ENCODE data around the gene EXOC4. TPM values are rescaled to one million over a fixed set of nuclear protein-coding genes. Genes with fewer than 3 reads are reported as not detected.

EXOC4 gene
- total RNA-seq, 1 experiment from 2014 or later, result 66.2 TPM

DNA sequence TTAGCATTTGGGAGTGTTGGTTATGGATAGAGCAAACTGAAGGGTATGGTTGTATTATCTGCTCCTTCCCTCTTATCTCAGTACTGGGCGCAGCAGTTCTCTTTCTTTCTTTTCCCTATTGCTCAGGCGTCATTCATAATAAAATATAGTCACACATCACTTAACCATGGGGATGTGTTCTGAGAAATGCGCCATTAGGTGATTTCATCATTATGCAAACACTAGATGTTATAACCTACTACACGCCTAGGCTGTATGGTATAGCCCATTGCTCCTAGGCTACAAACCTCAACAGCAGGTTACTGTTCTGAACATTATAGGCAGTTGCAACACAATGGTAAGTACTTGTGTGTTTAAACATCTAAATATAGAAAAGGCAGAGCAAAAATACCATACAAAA, 401.7 kb downstream of the EXOC4 start:
- H3K9me3 Mint-ChIP-seq (ENCODE audit: unreplicated experiment), result no peaks in the 10 kb centered on the region
- no TSS peak for BruUV-seq (replicated peaks)
- ChIA-PET POLR2A (no interaction called here), CTCF (no interaction called here)
- H3K36me3 Mint-ChIP-seq (ENCODE audit: insufficient read depth, unreplicated experiment), result peaks cover 5% of the 10 kb centered on the region
- DNase-seq, result no peak
- no peaks in the 10 kb centered on the region for H3K36me3 ChIP-seq (ENCODE audit: control insufficient read depth, insufficient read depth, low read length)
- TF ChIP-seq, protein P1, sequence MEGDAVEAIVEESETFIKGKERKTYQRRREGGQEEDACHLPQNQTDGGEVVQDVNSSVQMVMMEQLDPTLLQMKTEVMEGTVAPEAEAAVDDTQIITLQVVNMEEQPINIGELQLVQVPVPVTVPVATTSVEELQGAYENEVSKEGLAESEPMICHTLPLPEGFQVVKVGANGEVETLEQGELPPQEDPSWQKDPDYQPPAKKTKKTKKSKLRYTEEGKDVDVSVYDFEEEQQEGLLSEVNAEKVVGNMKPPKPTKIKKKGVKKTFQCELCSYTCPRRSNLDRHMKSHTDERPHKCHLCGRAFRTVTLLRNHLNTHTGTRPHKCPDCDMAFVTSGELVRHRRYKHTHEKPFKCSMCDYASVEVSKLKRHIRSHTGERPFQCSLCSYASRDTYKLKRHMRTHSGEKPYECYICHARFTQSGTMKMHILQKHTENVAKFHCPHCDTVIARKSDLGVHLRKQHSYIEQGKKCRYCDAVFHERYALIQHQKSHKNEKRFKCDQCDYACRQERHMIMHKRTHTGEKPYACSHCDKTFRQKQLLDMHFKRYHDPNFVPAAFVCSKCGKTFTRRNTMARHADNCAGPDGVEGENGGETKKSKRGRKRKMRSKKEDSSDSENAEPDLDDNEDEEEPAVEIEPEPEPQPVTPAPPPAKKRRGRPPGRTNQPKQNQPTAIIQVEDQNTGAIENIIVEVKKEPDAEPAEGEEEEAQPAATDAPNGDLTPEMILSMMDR (IDR thresholded peaks at IDR 0.05; ENCODE audit: insufficient read depth in 1 of 2, low read depth in 1 of 2, low read length in 1 of 2, severe bottlenecking in 1 of 2, unreplicated experiment in 1 of 2), result no peak
- no peak overlapping the region for H3K27ac Mint-ChIP-seq (ENCODE audit: unreplicated experiment)
- no peaks in the 10 kb centered on the region for H3K27me3 Mint-ChIP-seq (ENCODE audit: insufficient read depth, unreplicated experiment)
- H3K4me1 Mint-ChIP-seq (ENCODE audit: low read depth, unreplicated experiment), result peaks cover 9% of the 10 kb centered on the region
- H3K27me3 ChIP-seq (replicated peaks; ENCODE audit: control insufficient read depth, insufficient read depth, low read length), result no peaks in the 10 kb centered on the region
- no peak overlapping the region for H3K4me3 ChIP-seq (ENCODE audit: low read depth, low read length)
- no peak overlapping the region for H3K4me3 Mint-ChIP-seq (ENCODE audit: unreplicated experiment)
- intact Hi-C loops (cut with micrococcal nuclease; ENCODE audit: unreplicated experiment), result no loop called here
- H3K4me1 ChIP-seq, result 0 out of 2 replicates have a peak, but pooled peaks cover 8% of the 10 kb centered on the region
- H3K9me3 ChIP-seq, result no peaks in the 10 kb centered on the region

DNA sequence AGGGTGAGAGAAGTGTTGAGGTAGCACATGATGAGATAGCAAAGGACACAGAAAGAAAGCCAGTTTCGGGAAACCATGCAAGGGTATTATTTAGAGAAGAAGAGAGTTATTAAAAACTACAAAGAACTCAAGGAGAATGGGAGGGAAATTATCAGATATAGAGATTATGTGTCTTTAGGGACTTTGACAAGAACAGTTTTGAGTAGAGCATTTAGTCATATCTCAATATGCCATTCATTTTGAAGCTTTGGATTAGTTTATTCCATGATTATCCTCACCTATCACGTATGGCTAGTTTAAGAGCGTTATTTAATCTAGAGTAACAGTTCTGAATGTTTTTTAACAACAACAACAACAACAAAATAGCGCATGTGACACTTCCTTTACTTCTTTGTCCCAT, 409.4 kb downstream of the EXOC4 start:
- H3K4me3 Mint-ChIP-seq (ENCODE audit: unreplicated experiment), result no peak overlapping the region
- Histone ChIP-seq H3K36me3 (ENCODE audit: control insufficient read depth, insufficient read depth, low read length) (no peaks in the 10 kb centered on the region), H3K9me3 (no peaks in the 10 kb centered on the region), H3K27me3 (replicated peaks; ENCODE audit: control insufficient read depth, insufficient read depth, low read length) (no peaks in the 10 kb centered on the region), H3K4me1 (no peaks in the 10 kb centered on the region), H3K4me3 (ENCODE audit: low read depth, low read length) (no peak overlapping the region)
- no peaks in the 10 kb centered on the region for H3K9me3 Mint-ChIP-seq (ENCODE audit: unreplicated experiment)
- H3K27me3 Mint-ChIP-seq (ENCODE audit: insufficient read depth, unreplicated experiment), result no peaks in the 10 kb centered on the region
- POLR2A ChIA-PET, result no interaction called here
- no peak for DNase-seq
- CTCF ChIA-PET, result no interaction called here
- H3K4me1 Mint-ChIP-seq (ENCODE audit: low read depth, unreplicated experiment), result no peaks in the 10 kb centered on the region
- no peak overlapping the region for H3K27ac Mint-ChIP-seq (ENCODE audit: unreplicated experiment)
- TF ChIP-seq, protein P1 (IDR thresholded peaks at IDR 0.05; ENCODE audit: insufficient read depth in 1 of 2, low read depth in 1 of 2, low read length in 1 of 2, severe bottlenecking in 1 of 2, unreplicated experiment in 1 of 2), result no peak
- peaks cover 13% of the 10 kb centered on the region for H3K36me3 Mint-ChIP-seq (ENCODE audit: insufficient read depth, unreplicated experiment)
- no TSS peak for BruUV-seq (replicated peaks)
- intact Hi-C loops (cut with micrococcal nuclease; ENCODE audit: unreplicated experiment), result no loop called here

DNA sequence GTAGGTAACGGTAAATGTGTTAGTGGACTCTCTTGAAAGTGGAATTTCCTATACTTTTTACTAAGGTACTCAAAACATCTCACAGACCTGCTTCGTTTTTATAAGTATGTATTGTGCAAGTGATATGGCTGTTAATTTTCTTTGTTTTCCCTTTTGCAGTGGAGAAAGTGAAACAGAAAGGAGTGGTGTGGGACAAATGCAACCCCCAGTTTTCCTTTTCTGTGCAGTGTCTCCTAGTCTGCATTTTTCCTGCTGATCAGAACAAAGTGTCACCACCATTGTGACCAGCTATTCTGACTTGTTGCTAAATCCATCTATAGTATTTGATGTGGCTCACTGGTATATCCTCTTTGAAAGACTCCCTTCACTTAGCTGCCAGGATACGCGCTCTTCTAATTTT, 410.0 kb downstream of the EXOC4 start:
- ChIA-PET POLR2A (no interaction called here), CTCF (no interaction called here)
- TF ChIP-seq, protein P1 (IDR thresholded peaks at IDR 0.05; ENCODE audit: insufficient read depth in 1 of 2, low read depth in 1 of 2, low read length in 1 of 2, severe bottlenecking in 1 of 2, unreplicated experiment in 1 of 2), result no peak
- no peaks in the 10 kb centered on the region for H3K9me3 ChIP-seq
- no peaks in the 10 kb centered on the region for H3K4me1 Mint-ChIP-seq (ENCODE audit: low read depth, unreplicated experiment)
- H3K4me3 ChIP-seq (ENCODE audit: low read depth, low read length), result no peak overlapping the region
- H3K27ac Mint-ChIP-seq (ENCODE audit: unreplicated experiment), result no peak overlapping the region
- no peaks in the 10 kb centered on the region for H3K27me3 ChIP-seq (replicated peaks; ENCODE audit: control insufficient read depth, insufficient read depth, low read length)
- H3K4me1 ChIP-seq, result no peaks in the 10 kb centered on the region
- no peaks in the 10 kb centered on the region for H3K9me3 Mint-ChIP-seq (ENCODE audit: unreplicated experiment)
- H3K27me3 Mint-ChIP-seq (ENCODE audit: insufficient read depth, unreplicated experiment), result no peaks in the 10 kb centered on the region
- BruUV-seq (replicated peaks), result no TSS peak
- no peak for DNase-seq
- intact Hi-C loops (cut with micrococcal nuclease; ENCODE audit: unreplicated experiment), result no loop called here
- H3K36me3 Mint-ChIP-seq (ENCODE audit: insufficient read depth, unreplicated experiment), result peaks cover 13% of the 10 kb centered on the region
- no peaks in the 10 kb centered on the region for H3K36me3 ChIP-seq (ENCODE audit: control insufficient read depth, insufficient read depth, low read length)
- no peak overlapping the region for H3K4me3 Mint-ChIP-seq (ENCODE audit: unreplicated experiment)
